HL-60 (cell line): ENCODE results near the gene VRK3.

Experiments
- CTCF ChIP-seq: IDR thresholded peaks from one replicate; pipeline ENCODE4 v1.5.1; 2011; ENCODE audit warnings: low read length, control low read depth, inconsistent platforms; ENCODE audit not compliant: insufficient read depth
- POLR2AphosphoS5 ChIP-seq: IDR thresholded peaks from 2 replicates; pipeline ENCODE4 v1.6.1; 2012; ENCODE audit warnings: low read depth
- REST ChIP-seq: IDR thresholded peaks from 2 replicates; pipeline ENCODE4 v1.6.1; 2012; ENCODE audit warnings: low read depth; ENCODE audit not compliant: insufficient replicate concordance

GRCh38 chr19:50008532-50008931 is 16.6 kb downstream of the VRK3 start:
- TF ChIP-seq CTCF (no peak), POLR2AphosphoS5 (no peak), REST (no peak)
